NK-92 treated with Interleukin-12 subunit alpha and Interleukin-12 subunit beta, amount 100 ng/mL, for 24 hours (cell line): ENCODE results near the gene DDIT3.
A peak's percentile ranks its signal among the peaks of the same experiment; 100 is the strongest.

Source experiments
- DNase-seq: peaks from one replicate; lab custom pipeline; 2025; lab: John Stamatoyannopoulos, UW

Gene DDIT3

DNA sequence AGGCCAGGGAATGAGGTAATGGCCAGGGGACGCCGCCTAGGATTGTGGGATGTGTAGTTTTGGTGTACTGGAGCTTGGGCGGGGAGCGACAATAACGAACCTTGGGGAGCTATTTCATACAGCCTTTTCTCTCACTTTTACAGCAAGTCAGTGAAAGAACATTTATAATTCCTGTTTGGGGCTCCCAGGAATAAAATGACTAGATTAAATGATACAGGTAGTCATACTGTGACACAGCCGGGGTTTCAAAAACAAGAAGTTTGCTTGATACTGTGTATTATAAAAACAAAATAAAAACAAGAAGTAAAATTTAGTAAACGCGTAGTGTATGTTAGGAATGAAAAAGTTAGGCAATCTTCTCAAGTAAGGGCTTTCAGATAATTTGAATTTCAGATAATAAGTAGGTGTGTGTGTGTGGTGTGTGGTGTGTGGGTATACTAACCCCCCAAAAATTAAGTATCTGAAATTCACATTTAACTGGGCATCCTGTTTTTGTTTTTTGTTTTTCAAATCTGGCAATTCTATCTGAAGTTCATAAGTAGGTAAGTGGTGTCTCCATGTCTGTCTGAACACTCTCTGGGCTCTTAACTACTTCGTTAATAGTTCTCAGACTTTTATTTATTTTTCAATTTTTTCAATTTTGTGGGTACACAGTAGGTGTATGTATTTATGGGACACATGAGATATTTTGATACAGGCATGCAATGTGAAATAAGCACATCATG lies 27.1 kb upstream of the DDIT3 start:
- DNase-seq: no peak

DNA sequence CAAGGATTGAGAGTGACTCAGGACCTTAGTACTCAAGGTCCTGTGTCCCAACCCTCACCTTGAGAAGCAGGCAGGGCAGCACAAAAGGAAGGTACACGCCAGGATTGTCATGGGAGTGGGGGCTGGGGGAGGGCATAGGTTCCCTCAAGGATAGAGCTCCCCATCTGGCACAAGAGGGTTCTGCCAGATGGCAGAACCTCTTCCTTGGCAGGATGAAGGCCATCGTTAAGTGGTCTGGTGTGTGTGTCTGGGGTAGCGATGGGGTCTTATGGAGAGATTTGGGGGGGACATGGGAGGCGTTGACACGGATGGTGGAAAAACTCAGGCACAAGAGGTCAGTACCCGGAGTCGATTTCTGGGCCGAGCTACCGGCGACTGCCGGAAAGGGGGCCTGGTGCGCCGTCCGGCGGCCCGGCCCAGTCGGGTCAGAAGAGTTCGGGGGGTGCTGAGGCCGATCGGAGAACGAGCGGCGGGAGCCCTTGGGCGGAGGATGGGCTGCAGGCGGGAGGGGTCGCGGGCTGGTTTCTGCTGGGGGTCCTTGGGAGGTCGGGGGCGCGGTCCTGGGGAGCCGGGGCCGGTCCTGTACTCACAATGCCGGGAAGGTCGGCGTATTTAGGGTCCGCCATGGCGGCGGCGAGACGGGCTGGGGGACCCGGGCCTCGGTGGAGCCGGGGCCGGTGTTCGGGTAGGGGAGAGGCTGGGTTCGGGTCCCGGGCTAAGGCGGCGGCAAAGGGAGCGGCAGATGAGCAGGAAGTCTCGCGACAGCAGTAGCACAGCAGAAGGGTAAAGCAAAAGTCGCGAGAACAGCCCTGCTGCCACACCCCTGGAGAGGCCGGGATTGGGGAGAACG lies 26.3 kb upstream of the DDIT3 start, which contains the start of gene DCTN2:
TSS of gene DCTN2 (minus strand) at position 755 of the 850 bp plus-strand sequence. CDS start at position 626, 129 bp downstream.
- peak; percentile 86 for DNase-seq

DNA sequence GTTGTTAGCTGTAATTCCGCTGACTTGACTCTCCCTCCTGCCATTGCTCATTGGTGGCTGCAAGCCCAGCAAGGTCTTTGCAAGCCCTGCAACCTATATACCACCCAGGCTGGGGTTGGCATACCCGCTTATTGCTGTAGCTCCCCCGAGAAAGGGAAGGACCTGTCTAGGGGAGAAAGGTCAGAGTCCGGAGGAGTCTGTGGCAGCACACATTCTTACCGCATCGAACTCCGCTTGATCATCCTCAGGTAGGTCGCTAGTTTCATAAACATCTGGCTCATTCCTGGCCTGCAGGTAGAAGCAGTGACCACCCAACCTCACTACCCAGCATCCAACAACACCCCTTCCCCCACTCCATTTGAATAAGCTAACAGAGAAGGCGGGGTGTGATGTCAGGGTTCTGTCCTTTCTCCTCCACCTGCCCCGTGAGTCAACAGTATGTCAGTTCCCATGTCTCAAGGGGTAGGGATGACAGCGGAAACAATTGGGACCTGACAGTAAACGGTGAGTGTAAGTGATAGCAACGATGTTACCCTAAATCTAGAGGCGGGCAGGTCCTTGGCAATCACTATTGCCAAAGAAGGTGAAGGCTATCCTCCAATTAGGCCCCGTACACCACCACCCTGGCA lies 25.6 kb upstream of the DDIT3 start:
- no peak for DNase-seq

DNA sequence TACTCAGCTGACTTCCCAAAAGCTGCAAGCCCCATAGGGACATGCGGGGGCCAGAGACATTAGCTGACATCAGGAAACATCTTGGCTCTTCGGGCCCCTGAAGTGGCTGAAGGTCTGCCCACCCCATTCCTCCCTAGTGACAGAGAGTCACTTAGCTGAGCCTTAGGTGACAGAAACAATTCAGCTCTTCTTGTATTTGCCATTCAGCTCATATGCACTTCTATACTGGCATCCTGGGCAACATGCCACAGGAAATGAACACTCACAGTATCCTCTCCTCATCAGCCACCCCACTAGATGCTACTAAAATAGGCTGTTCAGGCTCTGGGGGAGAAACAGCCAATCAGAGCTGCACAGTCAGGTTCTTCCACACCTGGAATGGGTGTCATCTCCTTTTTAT lies 23.3 kb upstream of the DDIT3 start:
- DNase-seq: no peak

DNA sequence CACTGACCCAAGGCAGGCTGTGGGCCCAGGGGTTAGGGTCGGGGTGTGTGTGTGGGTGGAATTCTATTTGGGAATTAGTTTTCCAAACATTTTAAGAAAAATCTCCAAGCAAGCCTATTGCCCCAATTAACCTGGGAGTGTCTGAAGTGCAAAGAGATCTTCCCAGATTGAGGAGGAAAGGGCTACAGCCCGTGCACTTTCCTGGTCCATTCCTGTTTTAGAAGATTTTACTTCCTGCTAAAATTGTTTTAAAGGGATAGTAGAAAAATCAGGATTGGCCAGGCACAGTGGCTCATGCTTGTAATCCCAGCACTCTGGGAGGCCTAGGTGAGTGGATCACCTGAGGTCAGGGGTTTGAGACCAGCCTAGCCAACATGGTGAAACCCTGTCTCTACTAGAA lies 21.4 kb upstream of the DDIT3 start:
- DNase-seq: no peak

DNA sequence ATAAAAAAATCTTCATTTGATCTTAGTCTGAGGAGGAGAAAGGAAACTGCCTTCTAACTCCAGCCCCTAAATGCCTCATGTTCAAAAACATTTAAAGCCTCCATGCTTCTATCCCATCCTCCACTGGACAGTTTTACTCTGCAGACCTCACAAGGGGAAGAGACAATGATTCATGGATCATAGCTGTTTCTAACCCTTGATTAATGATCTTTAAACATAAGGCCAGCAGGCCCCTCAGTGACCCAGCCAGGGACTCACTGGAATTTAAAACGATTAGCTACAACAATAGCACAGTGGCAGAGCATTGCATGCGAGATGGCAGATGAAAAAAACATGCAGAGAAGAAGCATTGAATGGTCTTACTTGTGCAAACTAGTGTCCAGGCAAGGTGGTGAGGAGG lies 20.7 kb upstream of the DDIT3 start:
- DNase-seq: no peak

DNA sequence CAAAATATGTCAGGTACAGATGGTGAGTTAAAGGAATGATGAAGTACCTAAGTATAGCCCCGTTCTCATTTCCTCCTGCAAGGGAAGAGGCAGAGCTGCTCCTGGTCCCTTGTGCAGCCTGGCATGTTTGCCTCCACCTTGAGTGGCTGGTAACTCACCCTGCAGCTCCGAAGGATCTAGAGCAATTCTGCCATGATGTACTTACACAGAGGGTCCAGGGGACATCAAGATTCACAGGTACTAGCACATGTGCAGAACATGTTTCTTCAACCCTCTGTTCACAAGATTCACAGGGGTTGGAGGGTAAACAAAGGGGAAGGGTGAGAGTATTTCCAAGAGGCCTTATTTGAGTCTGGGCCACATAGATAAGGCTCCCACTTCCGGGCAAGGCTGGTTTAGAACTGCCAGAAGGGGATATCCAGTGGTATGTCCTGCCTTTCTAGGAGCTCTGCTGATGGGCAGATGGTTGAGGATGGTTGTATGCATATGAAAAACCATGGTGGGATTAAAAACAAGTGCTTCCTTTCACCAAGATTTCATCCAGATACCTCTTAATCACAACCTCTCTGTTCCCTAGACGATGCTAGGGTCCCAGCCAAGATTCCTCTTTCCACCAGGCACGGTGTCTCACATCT lies 18.9 kb upstream of the DDIT3 start:
- DNase-seq: no peak

DNA sequence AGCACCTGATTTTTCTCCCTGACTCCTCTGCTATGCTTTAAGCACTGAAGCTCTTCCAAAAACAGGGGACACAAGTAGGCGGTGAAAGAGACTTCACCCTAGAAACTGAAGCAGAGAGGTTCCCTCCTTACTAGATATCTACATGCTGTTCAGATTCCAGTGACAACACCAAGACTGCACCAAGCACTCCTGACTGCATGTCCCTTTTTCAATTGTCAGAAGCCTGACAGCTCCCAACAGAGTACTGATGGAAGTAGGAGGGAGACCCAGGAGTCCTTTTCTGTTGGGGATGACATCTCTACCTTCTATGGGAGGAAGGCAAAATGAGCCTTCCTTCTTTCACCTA lies 16.3 kb upstream of the DDIT3 start:
- no peak for DNase-seq

DNA sequence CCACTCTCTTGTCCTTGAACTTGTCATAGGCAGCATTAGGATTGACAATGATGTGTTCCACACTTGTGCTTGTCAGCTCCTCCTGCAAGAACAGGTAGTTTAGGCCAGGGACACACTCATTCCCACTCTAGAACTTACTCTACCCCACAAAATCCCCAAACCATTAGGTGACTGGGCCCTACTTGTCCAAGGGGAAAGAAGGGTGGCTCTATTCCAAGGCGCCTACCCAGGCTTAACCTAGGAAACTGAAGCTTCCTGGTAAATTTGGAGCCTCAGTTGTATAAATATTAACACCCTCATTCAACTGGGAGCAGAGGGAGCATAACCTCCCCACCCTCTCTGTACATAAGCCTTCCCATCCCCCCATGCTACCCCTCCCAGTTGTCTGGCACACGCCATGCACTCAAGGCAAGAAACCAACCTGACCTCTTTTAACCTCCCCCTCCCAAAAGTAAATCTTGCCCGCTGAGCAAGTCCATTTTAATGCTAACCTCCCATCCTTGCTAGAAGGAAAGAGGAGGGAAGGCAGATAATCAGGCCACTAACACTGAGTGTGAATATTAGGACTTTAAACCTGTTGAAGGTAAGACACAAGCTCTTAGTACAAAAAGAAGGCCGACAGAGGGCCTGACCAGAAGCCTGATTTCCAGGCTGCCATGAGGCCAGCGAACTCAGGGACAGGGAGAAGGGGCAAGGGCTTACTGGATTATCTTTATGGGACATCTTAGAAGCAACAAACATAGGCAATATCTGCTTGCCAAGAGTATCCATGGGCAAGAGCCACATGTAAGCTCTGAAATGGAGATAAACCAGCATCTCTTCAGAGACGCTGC lies 15.7 kb upstream of the DDIT3 start:
- no peak for DNase-seq

DNA sequence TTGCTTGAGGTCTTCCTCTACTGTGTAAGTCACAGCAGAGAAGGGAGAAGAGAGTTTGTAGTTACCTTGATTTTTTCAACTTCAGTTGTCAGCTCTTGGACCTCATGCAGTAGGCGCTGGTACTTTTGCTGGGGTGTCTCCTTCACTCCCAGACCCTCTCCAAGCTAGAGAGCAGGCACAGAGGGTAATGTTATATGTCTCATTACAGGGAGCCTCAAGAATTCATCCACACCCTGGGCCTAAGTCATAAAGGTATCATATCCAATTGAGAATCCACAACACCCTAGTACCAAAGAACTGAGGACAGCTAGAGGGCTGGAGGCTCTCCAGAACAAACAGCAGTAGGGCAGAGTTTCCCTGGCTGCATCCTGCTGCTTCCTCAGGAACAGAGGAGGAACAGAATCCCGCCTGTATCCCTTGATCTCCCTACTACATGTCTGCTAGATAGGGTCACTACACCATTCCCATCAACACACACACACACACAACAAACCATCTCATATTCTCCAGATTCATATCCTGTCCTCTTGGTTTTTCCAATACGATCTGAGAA lies 14.8 kb upstream of the DDIT3 start:
- DNase-seq: no peak

DNA sequence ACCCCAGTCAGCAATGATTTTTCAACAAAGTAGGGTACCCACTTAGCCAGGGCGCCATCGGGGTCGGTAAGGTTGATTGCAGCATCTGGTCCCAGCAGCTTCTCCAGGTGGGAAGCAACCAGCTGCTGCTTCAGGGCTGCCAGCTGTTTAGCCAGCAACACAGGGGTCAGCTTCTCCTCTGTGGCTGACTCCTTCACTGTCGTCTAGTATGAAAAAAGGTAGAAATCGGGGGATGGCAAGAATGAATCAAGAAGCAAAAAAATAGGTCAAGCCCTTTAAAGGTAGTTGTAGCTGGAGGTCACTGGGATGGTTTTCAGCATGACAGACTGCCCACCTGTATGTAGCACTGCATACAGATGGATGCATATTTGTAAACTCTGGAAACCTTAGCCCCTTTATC lies 13.9 kb upstream of the DDIT3 start:
- DNase-seq: no peak

DNA sequence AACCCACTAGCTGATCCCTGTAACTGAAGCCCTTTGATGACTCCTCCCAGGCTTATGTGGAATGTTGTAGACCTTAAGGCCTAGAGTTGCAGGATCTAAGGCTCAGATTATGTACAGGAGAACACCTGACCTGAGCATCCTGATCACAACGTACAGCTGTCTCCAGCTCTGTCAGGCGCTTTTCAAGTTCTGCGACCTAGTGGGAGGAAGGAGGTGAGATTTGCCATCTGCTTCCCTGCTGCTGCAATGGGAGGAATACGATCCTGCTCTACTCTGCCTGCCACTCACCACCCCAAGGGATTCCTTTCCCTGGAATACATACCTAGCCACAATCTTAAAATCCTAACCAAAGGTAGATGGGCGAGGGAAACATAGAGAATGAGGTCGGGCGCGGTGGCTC lies 12.8 kb upstream of the DDIT3 start:
- DNase-seq: no peak

DNA sequence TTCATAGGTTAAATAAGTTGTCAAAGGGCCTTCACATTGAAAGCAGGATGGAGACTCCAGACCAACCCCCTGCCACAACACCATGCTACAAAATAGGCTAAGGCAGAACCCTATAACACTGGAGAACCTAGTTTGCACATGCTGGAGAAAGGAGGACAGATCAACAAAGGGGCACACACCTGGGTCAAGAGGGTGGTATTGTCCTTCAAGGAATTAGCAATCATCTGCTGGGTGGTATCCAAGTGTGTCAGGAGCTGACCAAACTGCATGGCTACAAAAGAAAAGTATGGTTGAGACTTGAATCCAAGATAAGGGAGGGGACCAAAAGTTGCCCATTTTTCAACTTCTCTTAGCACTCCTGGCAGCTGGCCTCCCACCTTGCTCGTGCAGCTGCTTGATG lies 11.5 kb upstream of the DDIT3 start:
- no peak for DNase-seq

DNA sequence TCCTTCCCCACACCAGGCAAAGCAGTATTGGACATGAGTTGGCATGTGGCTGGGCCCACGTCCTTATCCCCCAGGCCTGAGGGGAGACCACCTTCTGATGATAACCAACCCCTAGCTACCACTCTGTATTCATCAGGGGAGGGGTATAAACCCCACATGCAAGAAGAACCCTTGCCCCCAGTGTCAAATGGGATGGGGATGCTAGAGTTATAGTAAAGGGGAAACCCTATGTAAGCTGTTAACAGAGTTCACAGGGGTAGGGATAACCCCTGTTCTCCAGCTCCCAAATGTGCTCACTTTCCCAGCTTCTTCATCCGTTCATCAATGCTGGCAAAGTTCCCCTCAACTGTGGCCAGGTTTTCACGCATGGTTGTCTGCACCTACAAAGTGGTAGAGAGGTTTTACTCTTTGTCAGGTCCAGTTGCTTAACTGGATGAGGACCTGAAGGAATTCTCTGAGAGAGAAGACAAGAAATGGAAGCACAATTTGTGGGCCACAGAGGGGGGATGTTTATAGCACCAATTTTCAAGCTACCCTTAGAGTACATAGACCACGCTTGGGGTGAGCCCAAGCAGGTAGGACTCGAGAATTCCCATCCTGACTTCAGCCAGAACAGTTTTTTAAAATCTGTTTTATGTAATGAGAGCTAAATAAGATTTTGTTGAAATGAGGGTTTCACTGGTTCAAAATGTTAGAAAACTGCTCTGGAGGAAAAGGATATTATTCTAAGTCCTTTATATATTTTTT lies 10.3 kb upstream of the DDIT3 start:
- DNase-seq: no peak

DNA sequence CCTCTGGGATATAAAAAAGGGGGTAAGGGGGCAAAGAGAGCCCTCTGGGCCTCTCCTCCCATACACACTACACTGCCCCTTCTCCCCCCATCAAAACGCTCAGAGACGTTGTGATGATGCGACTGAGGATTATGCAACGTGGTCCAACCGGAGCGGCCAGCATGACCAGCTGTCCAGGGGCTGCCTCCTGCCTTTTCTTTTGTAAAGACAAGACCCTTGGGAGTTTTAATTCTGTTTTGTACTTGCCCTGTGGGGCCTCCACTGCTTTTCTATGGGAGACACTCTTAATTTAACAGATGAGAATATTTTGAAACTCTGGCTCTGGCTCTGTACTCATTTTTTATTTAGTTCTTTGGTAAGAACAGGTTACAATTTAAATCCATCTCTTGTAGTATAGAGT lies 9.5 kb upstream of the DDIT3 start:
- no peak for DNase-seq

DNA sequence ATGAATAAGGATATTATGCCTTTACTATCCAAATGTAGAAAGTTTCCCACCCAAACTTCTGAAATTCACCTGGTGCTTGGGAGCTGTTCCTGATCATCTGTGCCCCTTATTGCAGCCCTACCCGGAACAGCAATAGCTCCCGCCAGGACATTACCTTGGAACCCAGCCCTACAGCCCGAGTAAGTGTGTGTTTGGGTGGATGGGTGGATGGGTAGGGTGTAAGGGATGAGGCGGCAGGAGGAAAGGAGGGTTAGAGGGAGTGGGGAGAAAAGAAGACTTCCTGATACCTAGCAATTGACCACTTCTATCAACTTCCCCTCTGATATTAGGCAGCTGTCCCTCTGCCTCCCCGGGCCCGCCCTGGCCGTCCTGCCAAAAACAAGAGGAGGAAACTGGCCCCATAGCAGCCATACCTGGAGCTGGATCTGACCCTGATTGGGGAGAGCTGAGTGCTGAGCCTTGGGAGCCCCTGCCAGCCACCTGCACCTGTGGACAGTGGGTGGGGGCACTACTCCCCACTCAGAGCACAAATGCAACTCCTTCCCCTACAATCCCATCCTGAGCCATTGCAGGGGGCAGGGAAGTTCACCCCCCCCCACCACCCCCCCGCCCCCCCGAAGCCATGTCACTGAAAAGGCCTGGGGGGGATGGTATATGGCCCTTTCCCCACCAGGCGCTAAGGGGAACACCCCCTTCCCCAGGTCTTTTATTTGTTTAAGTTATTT lies 8.7 kb upstream of the DDIT3 start:
- DNase-seq: no peak

DNA sequence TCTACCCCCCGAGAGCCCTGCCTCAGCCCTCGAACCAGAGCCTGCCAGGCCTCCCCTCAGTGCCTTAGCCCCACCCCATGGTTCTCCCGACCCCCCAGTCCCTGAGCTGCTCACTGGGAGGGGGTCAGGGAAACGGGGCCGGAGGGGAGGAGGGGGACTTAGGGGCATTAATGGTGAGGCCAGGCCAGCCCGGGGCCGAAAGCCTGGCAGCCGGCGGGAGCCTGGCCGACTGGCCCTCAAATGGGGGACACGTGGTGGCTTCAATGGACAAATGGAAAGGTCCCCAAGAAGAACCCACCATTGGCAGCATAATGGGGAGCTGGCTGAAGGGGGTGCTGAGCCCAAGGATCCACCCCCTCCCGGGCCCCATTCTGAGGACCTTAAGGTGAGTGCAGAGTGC lies 7.9 kb upstream of the DDIT3 start:
- DNase-seq: no peak

DNA sequence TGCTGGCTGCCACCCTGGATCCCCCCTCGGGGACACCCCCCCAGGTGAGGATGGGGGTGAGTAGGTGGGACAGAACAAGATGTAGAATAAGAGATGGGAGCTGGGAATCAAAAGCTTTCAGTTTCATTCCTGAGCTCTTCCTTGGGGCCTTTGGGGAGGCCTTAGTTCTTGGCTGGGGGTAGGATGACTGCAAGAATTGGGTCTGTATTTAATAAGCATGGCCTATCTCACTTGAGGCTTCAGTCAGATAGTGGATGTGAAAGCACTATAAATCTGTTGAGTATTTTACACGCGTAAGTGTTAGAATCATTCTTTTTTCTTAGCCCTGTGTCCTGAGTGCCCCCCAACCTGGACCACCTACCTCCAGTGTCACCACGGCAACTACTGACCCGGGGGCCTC lies 6.9 kb upstream of the DDIT3 start:
- DNase-seq: no peak

DNA sequence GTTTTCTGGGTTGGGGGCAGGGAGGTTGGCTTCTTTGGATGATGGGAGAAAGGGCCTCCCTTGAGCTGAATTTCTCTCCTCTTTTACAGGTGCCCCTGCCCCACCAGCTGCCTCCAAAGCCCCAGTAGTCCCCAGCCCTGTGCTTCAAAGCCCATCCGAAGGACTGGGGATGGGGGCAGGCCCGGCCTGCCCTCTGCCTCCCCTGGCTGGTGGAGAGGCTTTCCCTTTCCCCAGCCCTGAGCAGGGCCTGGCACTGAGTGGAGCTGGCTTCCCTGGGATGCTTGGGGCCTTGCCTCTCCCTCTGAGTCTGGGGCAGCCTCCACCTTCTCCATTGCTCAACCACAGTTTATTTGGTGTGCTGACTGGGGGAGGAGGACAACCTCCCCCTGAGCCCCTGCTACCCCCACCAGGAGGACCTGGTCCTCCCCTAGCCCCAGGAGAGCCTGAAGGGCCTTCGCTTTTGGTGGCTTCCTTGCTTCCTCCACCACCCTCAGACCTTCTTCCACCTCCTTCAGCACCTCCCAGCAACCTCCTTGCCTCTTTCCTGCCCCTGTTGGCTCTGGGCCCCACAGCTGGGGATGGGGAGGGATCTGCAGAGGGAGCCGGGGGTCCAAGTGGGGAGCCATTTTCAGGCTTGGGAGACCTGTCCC lies 6.3 kb upstream of the DDIT3 start:
- DNase-seq: no peak
